BJ (cell line): ENCODE data around the gene NME9. TPM values are rescaled to one million over a fixed set of nuclear protein-coding genes. Genes with fewer than 3 reads are reported as not detected.

Experiments
- CTCF ChIA-PET: fragments of 350-600 bp; formaldehyde crosslinking; extraction: SDS; loops from one replicate; lab custom pipeline; 2021; ENCODE audit warnings: antibody characterized with exemption, inconsistent platforms; lab: Yijun Ruan, JAX
- POLR2A ChIA-PET: fragments of 300-600 bp; sonication (Branson Sonifier 250); formaldehyde crosslinking; extraction: SDS; loops from one replicate; lab custom pipeline; 2021; ENCODE audit warnings: antibody characterized with exemption; lab: Charles Lee
- DNase-seq: peaks from one replicate; pipeline ENCODE4 v3.0.0-alpha.2; 2011; ENCODE audit warnings: low read depth
- H3K27me3 ChIP-seq: 2 replicates; pipeline ENCODE4 v1.6.0; 2011; ENCODE audit warnings: low read length; ENCODE audit not compliant: control insufficient read depth, insufficient read depth
- H3K36me3 ChIP-seq: 2 replicates; pipeline ENCODE4 v1.5.1; 2011; ENCODE audit warnings: low read length; ENCODE audit not compliant: control insufficient read depth, insufficient read depth
- H3K4me3 ChIP-seq: 2 replicates; pipeline ENCODE4 v1.5.1; 2011; ENCODE audit warnings: low read depth, mild to moderate bottlenecking, control low read depth, low read length
- CTCF ChIP-seq: IDR thresholded peaks from 2 replicates; pipeline ENCODE4 v1.5.1; 2011; ENCODE audit warnings: low read depth, mild to moderate bottlenecking, control low read depth, inconsistent platforms, low read length, moderate library complexity; ENCODE audit not compliant: insufficient read depth
- polyA plus RNA-seq: library from polyadenylated mRNA; depleted of rRNA; stranded (reverse); fragments of >200 nt; gene quantifications from 2 replicates; pipeline ENCODE4 v1.2.3, GENCODE V29; 2011

Gene NME9
- polyA plus RNA-seq, 1 experiment: not detected

- no peak for TF ChIP-seq CTCF
- peaks cover 1% of the 10 kb centered on the region; the same call in 1 of the 2 replicates for H3K27me3 ChIP-seq
- H3K36me3 ChIP-seq: no peaks in the 10 kb centered on the region
- ChIA-PET CTCF (interaction anchor here (1.2 to 2.1 kb wide), 3 partner anchors 9 to 589 kb away, joined by 3 to 11 read pairs (median 10); no protein-coding TSS in a partner anchor), POLR2A (no interaction called here)
- no peak for DNase-seq
- H3K4me3 ChIP-seq: no peak overlapping the region
These were observed 2.6 kb downstream of the NME9 start for GRCh38 chr3:138326866-138327595.

- ChIA-PET POLR2A (no interaction called here), CTCF (interaction anchor here (1.0 to 1.4 kb wide), 3 partner anchors 9 to 44 kb away, joined by 3 read pairs; no protein-coding TSS in a partner anchor)
- no peaks in the 10 kb centered on the region for H3K36me3 ChIP-seq
- no peak overlapping the region for H3K4me3 ChIP-seq
- DNase-seq: no peak
- no peak for TF ChIP-seq CTCF
- H3K27me3 ChIP-seq: peaks cover 3% of the 10 kb centered on the region; the same call in 1 of the 2 replicates
These were observed 3.7 kb downstream of the NME9 start for GRCh38 chr3:138325990-138326389.

- Histone ChIP-seq H3K27me3 (peaks cover 3% of the 10 kb centered on the region; the same call in 1 of the 2 replicates), H3K36me3 (no peaks in the 10 kb centered on the region), H3K4me3 (no peak overlapping the region)
- no peak for TF ChIP-seq CTCF
- ChIA-PET CTCF (interaction anchor here (1.1 to 1.5 kb wide), 2 partner anchors 94 to 591 kb away, joined by 3 read pairs; no protein-coding TSS in a partner anchor), POLR2A (no interaction called here)
- no peak for DNase-seq
These were observed 5.7 kb downstream of the NME9 start for GRCh38 chr3:138323971-138324370.

DNA sequence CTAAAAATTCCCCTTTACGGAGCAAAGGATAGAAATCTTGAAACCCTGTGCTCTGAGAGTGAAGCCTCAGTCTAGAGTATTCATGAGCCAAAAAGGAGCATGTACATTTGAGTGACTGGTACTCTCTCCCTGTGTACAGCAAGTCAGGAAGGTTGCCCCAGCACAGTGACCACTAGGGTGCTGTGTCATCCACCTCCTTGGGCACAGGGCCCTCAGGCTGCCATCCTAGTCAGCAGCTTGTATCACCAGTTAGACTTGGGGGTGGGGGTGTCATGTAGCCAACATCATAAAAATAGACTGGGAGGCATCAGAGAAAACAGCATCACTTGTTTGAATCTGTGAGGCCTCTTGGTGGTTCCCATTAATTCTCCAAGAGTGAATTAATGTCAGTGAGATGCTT lies 12.0 kb downstream of the NME9 start:
- POLR2A ChIA-PET: no interaction called here
- CTCF ChIA-PET: interaction anchor here (0.8 to 1.0 kb wide), 2 partner anchors 8 to 100 kb away, joined by 3 to 4 read pairs; no protein-coding TSS in a partner anchor

More for the DNA sequence above, 12.0 kb downstream of the NME9 start:
- no peak for TF ChIP-seq CTCF
- Histone ChIP-seq H3K36me3 (no peaks in the 10 kb centered on the region), H3K4me3 (no peak overlapping the region), H3K27me3 (peaks cover 2% of the 10 kb centered on the region; the same call in 1 of the 2 replicates)
- DNase-seq: no peak
